Measurements from ENCODE around the gene PDE6A.

Gene PDE6A

DNA sequence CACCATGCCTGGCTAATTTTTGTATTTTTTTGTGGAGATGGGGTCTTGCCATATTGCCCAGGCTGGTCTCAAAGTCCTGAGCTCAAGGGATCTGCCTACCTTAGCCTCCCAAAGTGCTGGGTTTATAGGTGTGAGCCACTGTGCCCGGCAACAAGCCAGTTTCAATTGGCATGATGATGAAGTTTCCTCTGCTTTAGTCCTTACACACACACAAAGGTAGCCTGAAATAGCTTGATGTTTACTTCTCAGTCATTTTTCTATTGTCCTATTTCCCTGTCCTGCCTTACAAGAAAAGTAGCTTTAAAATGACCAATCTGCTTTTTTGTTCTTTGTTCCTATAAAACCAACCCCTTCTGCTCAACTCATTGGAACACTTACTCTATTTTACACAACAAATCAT, 33.6 kb downstream of the PDE6A start:
- TF ChIP-seq, protein P1, sequence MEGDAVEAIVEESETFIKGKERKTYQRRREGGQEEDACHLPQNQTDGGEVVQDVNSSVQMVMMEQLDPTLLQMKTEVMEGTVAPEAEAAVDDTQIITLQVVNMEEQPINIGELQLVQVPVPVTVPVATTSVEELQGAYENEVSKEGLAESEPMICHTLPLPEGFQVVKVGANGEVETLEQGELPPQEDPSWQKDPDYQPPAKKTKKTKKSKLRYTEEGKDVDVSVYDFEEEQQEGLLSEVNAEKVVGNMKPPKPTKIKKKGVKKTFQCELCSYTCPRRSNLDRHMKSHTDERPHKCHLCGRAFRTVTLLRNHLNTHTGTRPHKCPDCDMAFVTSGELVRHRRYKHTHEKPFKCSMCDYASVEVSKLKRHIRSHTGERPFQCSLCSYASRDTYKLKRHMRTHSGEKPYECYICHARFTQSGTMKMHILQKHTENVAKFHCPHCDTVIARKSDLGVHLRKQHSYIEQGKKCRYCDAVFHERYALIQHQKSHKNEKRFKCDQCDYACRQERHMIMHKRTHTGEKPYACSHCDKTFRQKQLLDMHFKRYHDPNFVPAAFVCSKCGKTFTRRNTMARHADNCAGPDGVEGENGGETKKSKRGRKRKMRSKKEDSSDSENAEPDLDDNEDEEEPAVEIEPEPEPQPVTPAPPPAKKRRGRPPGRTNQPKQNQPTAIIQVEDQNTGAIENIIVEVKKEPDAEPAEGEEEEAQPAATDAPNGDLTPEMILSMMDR (conservative IDR thresholded peaks at IDR 0.05; ENCODE audit: low read depth) = no peak
- CTCF ChIA-PET = interaction anchor here (0.6 kb wide), 1 partner anchor 181 kb away, joined by 3 read pairs; the partner anchor contains the start of gene PPARGC1B
- no peak overlapping the region for H3K27ac ChIP-seq
- POLR2A ChIA-PET (ENCODE audit: low non-redundant PET) = no interaction called here
- DNase-seq (ENCODE audit: low spot score) = no peak

DNA sequence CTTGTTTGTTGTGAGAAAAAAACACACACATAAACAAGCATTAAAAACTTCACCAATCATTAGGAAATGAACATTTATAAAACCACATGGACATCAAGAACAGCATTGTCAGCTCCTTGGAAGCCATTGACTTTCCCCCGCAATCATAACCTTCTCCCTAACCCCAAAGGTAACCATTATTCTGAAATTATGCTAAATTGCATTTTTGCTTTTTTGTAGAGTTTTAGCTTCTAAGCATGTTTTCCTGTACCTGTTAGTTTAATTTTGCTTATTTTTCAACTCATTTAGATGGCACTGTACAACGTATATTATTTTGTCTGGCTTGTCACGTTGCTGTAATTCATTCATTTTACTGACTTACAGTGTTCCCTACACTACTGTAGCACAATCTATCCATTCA, 36.8 kb downstream of the PDE6A start:
- H3K27ac ChIP-seq = no peak overlapping the region
- TF ChIP-seq, protein P1 (conservative IDR thresholded peaks at IDR 0.05; ENCODE audit: low read depth) = no peak
- POLR2A ChIA-PET (ENCODE audit: low non-redundant PET) = no interaction called here
- DNase-seq (ENCODE audit: low spot score) = no peak
- CTCF ChIA-PET = interaction anchor here (0.6 to 1.0 kb wide), 2 partner anchors 8 to 289 kb away, joined by 3 read pairs; no protein-coding TSS in a partner anchor

DNA sequence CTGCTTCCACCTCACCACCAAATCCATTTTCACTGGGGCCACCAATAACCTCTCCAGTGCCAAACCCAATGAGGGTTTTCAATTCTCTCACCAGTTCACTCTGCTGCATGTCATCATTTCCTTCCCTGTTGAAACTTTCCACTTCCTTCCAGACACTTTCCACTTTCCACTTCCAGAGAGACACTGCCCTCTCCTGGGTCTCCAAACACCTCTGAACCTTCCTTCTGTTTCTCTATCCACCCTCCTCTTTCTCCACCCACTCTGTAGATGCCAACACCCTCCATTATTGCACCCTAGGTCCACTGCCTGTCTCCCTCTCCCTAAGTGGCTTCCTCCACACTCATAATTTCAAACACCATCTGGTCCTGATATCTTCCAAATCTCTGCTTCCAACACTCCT, 39.6 kb downstream of the PDE6A start:
- no peak overlapping the region for H3K27ac ChIP-seq
- POLR2A ChIA-PET (ENCODE audit: low non-redundant PET) = no interaction called here
- CTCF ChIA-PET = interaction anchor here (0.7 kb wide), 1 partner anchor 57 kb away, joined by 3 read pairs; no protein-coding TSS in a partner anchor
- TF ChIP-seq, protein P1 (conservative IDR thresholded peaks at IDR 0.05; ENCODE audit: low read depth) = no peak
- no peak for DNase-seq (ENCODE audit: low spot score)

DNA sequence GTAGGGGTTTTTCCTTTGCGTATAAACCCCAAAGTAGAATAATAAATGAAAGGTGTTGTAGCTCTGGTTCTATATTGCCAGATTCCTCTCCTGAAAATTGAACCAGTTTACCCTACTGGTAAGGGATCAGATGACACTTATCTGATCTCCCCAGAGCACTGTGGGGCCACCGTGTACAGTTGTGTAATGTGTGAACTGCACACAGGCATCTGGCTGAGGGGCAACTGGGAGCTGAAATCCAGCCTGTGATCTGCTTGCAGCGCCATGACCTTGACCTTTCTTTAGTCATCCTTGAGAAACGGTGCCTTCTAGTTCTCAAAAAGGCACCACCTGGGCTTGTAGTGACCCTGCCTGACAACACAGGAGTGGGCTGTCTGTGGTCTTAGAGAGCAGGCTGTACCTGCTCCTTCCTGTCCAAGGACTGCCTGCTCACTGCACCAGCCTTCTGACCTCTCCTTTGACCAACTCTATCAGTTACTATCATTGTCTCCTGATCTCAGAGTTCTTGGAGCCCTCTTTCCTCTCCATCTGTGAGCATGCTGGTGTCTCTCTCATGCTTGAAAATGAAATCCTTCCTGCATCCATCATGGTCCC, 40.2 kb downstream of the PDE6A start:
- DNase-seq (ENCODE audit: low spot score) = no peak
- H3K27ac ChIP-seq = no peak overlapping the region
- ChIA-PET CTCF (interaction anchor here (1.7 kb wide), 1 partner anchor 12 kb away, joined by 3 read pairs; no protein-coding TSS in a partner anchor), POLR2A (ENCODE audit: low non-redundant PET) (no interaction called here)
- TF ChIP-seq, protein P1 (conservative IDR thresholded peaks at IDR 0.05; ENCODE audit: low read depth) = no peak

DNA sequence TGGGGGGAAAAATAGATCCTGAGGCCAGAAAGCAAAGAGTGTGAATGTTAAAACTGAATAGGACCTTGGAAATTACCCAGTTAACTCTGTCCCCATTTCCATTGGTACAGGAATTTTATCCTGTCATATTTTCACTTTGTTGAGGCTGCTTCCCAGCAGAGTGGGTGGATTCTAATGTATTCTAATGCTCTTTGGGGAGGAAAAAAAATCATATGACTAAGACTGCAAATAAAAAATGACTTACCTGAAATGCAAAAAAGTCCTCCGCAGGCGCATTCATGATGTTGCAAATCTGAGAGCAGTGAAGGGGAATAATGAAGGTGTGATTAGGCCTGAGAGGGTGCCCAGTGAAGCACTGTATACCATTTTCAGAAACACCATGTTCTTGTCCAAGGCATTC, 41.2 kb downstream of the PDE6A start:
- no peak overlapping the region for H3K27ac ChIP-seq
- ChIA-PET CTCF (interaction anchor here (1.7 kb wide), 1 partner anchor 13 kb away, joined by 3 read pairs; no protein-coding TSS in a partner anchor), POLR2A (ENCODE audit: low non-redundant PET) (no interaction called here)
- TF ChIP-seq, protein P1 (conservative IDR thresholded peaks at IDR 0.05; ENCODE audit: low read depth) = no peak
- no peak for DNase-seq (ENCODE audit: low spot score)

DNA sequence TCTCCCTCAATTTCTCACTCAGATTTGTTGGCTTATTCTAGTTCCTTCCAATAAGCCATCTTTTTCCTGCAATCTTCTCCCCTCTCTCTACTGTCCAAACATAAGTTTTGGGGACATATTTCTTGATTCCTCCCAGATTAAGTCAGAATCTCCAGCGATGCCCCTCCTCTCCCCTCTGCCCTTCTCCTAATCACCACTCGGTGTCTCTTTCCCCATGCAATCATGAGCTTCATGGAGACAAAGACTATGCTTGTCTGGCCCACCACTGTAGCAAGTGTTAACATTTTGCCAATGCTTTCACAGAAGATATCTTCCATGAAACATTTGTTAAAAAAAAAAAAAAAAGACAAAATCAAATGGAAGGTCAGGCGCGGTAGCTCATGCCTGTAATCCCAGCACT, 42.4 kb downstream of the PDE6A start:
- ChIA-PET POLR2A (ENCODE audit: low non-redundant PET) (no interaction called here), CTCF (interaction anchor here (0.6 to 1.0 kb wide), 4 partner anchors 10 to 520 kb away, joined by 3 to 4 read pairs (median 4); no protein-coding TSS in a partner anchor)
- TF ChIP-seq, protein P1 (conservative IDR thresholded peaks at IDR 0.05; ENCODE audit: low read depth) = no peak
- no peak overlapping the region for H3K27ac ChIP-seq
- no peak for DNase-seq (ENCODE audit: low spot score)

Data from RWPE1 (cell line).